Neutrophil (primary cell): Measurements from ENCODE around the gene UBXN11.

Experiments
- H3K27ac ChIP-seq: fragments of 200-600 bp; sonication (generic); 2 replicates; pipeline ENCODE4 v1.5.1; 2016; ENCODE audit warnings: mild to moderate bottlenecking, moderate library complexity
- H3K27me3 ChIP-seq: fragments of 200-600 bp; sonication (generic); 2 replicates; pipeline ENCODE4 v1.6.0; 2016; ENCODE audit warnings: mild to moderate bottlenecking
- H3K36me3 ChIP-seq: fragments of 200-600 bp; sonication (generic); 2 replicates; pipeline ENCODE4 v1.5.1; 2017
- H3K4me1 ChIP-seq, 2 experiments: fragments of 200-600 bp in 1 of 2; sonication (generic) in 1 of 2; 1 replicate in 1 of 2; 2 replicates in 1 of 2; pipeline versions ENCODE4 v1.5.1 to v1.6.1; 2013 to 2016; ENCODE audit warnings: low read depth in 1 of 2, low read length in 1 of 2, mild to moderate bottlenecking in 1 of 2, moderate library complexity in 1 of 2; ENCODE audit not compliant: control insufficient read depth in 1 of 2, insufficient read depth in 1 of 2
- H3K4me3 ChIP-seq, 2 experiments: fragments of 200-600 bp in 1 of 2; sonication (generic) in 1 of 2; 1 replicate in 1 of 2; 2 replicates in 1 of 2; pipeline ENCODE4 v1.5.1; 2013 to 2016; ENCODE audit warnings: low read depth in 1 of 2, low read length in 1 of 2, mild to moderate bottlenecking in 1 of 2, moderate library complexity in 1 of 2
- H3K9me3 ChIP-seq: fragments of 200-600 bp; sonication (generic); 2 replicates; pipeline ENCODE4 v1.5.1; 2016
- CTCF ChIP-seq: fragments of 200-600 bp; sonication (generic); IDR thresholded peaks from 2 replicates; pipeline ENCODE4 v1.5.1; 2016; ENCODE audit warnings: antibody characterized with exemption

Gene UBXN11

DNA sequence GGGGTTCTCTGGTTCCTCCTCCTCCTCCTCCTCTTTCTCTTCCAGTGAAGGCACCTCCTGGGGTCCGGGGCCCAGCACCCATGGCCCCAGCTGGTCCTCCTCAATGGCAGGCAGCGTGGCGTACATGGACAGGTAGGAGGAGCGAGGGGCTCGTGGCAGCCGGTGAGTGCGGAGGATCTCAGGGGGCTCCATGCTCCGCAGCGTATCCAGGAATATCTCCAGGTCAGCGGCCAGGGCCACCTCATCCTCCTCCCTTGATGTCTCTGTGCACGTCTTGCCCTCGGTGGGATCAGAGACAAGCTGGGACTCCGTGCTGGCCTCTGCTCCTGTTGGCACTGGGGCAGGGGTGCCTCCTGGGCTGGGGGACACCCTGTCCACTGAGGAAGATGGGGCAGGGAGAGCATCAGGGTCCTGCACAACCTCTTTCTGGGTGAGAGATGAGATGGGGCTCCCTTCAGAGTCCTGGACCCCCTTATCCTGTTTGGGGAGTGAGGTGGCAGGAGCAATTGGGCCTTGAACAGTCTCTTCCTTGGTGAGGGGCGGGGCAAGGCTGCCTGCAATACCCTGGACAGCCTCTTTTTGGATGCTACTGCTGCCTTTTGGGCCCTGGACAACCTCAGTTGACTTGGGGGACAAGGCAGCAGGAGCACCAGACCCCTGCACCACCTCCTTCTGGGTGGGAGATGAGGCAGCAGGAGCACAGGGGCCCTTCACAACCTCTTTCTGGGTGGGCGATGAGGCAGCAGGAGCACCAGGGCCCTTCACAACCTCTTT lies 37.9 kb upstream of the UBXN11 start:
- Histone ChIP-seq H3K36me3 (no peaks in the 10 kb centered on the region), H3K9me3 (no peaks in the 10 kb centered on the region), H3K4me3 (no peak overlapping the region), H3K27me3 (peaks cover 14% of the 10 kb centered on the region), H3K27ac (no peak overlapping the region), H3K4me1 (peaks cover 0 to 5% of the 10 kb centered on the region in 2 experiments)
- no peak for TF ChIP-seq CTCF

- Histone ChIP-seq H3K9me3 (no peaks in the 10 kb centered on the region), H3K27me3 (peaks cover 39% of the 10 kb centered on the region), H3K27ac (no peak overlapping the region)
Observed at GRCh38 chr1:26340047-26340481, 33.6 kb upstream of the UBXN11 start.

GRCh38 chr1:26338670-26339069 lies 32.2 kb upstream of the UBXN11 start:
- no peaks in the 10 kb centered on the region for H3K36me3 ChIP-seq
- peaks cover 39% of the 10 kb centered on the region for H3K27me3 ChIP-seq
- H3K27ac ChIP-seq: no peak overlapping the region
- TF ChIP-seq CTCF: no peak
- H3K4me3 ChIP-seq: no peak overlapping the region
- H3K4me1 ChIP-seq: peaks cover 32 to 33% of the 10 kb centered on the region in 2 experiments
- H3K9me3 ChIP-seq: no peaks in the 10 kb centered on the region

More at GRCh38 chr1:26340047-26340481, 33.6 kb upstream of the UBXN11 start:
- Histone ChIP-seq H3K4me3 (no peak overlapping the region), H3K36me3 (no peaks in the 10 kb centered on the region), H3K4me1 (peaks cover 18 to 19% of the 10 kb centered on the region in 2 experiments)
- no peak for TF ChIP-seq CTCF

DNA sequence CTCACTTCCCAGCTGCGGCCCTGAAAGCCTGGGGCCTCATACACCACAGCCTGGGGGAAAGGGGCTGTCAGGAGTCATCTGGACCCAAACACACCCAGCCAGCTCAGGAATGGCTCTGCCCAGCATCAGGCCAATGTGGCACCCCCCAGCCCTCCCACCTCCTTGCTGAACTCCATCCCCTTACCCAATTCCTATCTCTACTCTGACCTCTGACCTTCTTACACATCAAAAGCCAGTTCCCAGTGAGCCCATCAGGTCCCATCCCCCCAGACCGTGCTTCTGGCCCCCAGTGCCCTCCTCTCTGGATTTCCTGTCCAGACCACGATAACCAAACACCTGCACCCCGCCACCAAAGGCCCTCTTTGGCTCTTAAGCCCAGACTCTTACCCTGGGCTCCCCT lies 31.2 kb upstream of the UBXN11 start:
- Histone ChIP-seq H3K4me1 (peaks cover 41 to 42% of the 10 kb centered on the region in 2 experiments), H3K4me3 (no peak overlapping the region), H3K36me3 (no peaks in the 10 kb centered on the region), H3K27me3 (peaks cover 33% of the 10 kb centered on the region), H3K9me3 (no peaks in the 10 kb centered on the region), H3K27ac (no peak overlapping the region)
- no peak for TF ChIP-seq CTCF

DNA sequence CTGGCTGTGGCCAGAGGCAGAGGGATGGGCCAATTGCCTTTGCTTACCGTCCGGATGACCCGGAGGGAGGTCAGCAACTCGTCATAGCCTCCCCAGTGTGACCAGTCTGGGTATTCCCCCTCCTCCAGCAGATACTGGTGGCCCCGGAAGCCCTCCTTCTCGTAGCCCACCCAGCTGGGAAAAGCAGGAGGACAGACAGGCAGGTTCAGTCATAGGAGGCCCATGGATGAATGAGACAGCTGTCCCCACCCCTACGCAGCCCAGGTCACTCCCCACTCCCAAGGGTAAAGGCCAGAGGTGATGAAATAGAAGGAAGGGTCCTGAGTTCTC lies 30.7 kb upstream of the UBXN11 start:
- H3K27me3 ChIP-seq: peaks cover 30% of the 10 kb centered on the region
- no peak overlapping the region for H3K27ac ChIP-seq
- no peak overlapping the region for H3K4me3 ChIP-seq

More for the DNA sequence above, 30.7 kb upstream of the UBXN11 start:
- no peak for TF ChIP-seq CTCF
- Histone ChIP-seq H3K9me3 (no peaks in the 10 kb centered on the region), H3K4me1 (peaks cover 41 to 42% of the 10 kb centered on the region in 2 experiments), H3K36me3 (no peaks in the 10 kb centered on the region)
